H1 (cell line): ENCODE measurements around the gene CCDC33. TPM values are rescaled to one million over a fixed set of nuclear protein-coding genes. Genes with fewer than 3 reads are reported as not detected.

Experiments used
- CTCF ChIA-PET: fragments of 300-600 bp; sonication (Branson Sonifier 250); formaldehyde crosslinking; loops from one replicate; lab custom pipeline; 2021; ENCODE audit not compliant: partially characterized antibody; lab: Charles Lee
- POLR2A ChIA-PET: fragments of 300-600 bp; sonication (Branson Sonifier 250); formaldehyde crosslinking; loops from one replicate; lab custom pipeline; 2021; ENCODE audit warnings: inconsistent platforms; ENCODE audit not compliant: partially characterized antibody; lab: Charles Lee
- DNase-seq, 2 experiments: peaks; one replicate each; pipeline versions ENCODE4 v3.0.0 to v3.0.0-alpha.2; 2010 to 2022; ENCODE audit warnings: low spot score in 2 of 2, low read depth in 1 of 2, mixed read lengths in 1 of 2
- FAIRE-seq: peaks from 2 replicates; lab custom pipeline; 2011; peaks lifted over from hg19 to GRCh38; lab: Jason Lieb, UNC
- H2AFZ ChIP-seq: 2 replicates; pipeline ENCODE4 v1.8.1; 2012; ENCODE audit warnings: low read length, inconsistent platforms
- H2AK5ac ChIP-seq: 2 replicates; pipeline ENCODE4 v1.6.1; 2013; ENCODE audit warnings: low read depth, low read length
- H2BK120ac ChIP-seq: replicated peaks from 2 replicates; pipeline ENCODE3; 2013; ENCODE audit warnings: low read depth, low read length, inconsistent platforms
- H2BK12ac ChIP-seq: 2 replicates; pipeline ENCODE4 v1.6.1; 2013; ENCODE audit warnings: low read depth, low read length
- H2BK15ac ChIP-seq: 2 replicates; pipeline ENCODE4 v1.6.1; 2013; ENCODE audit warnings: low read length
- H2BK20ac ChIP-seq: 2 replicates; pipeline ENCODE4 v1.6.1; 2013; ENCODE audit warnings: low read length
- H2BK5ac ChIP-seq: 2 replicates; pipeline ENCODE4 v1.6.1; 2013; ENCODE audit warnings: low read depth, low read length
- H3K14ac ChIP-seq: 2 replicates; pipeline ENCODE4 v1.6.1; 2013; ENCODE audit warnings: inconsistent platforms; ENCODE audit not compliant: insufficient read length
- H3K18ac ChIP-seq: 2 replicates; pipeline ENCODE4 v1.6.1; 2013; ENCODE audit warnings: low read length; ENCODE audit errors: extremely low read depth
- H3K23ac ChIP-seq: 2 replicates; pipeline ENCODE4 v1.6.1; 2013; ENCODE audit warnings: inconsistent platforms; ENCODE audit not compliant: insufficient read length
- H3K23me2 ChIP-seq: 2 replicates; pipeline ENCODE4 v1.6.1; 2013; ENCODE audit warnings: low read depth, low read length
- H3K27ac ChIP-seq: 2 replicates; pipeline ENCODE4 v1.6.1; 2011; ENCODE audit warnings: low read depth, low read length, inconsistent platforms
- H3K27me3 ChIP-seq, 4 experiments: replicated peaks in 1 of 4; 1 replicate in 1 of 4; 2 replicates in 3 of 4; pipeline versions ENCODE4 v1.6.1 to v1.8.1; 2011 to 2013; ENCODE audit warnings: low read length in 3 of 4, mild to moderate bottlenecking in 3 of 4, inconsistent platforms in 2 of 4, mixed read lengths in 2 of 4, moderate library complexity in 1 of 4; ENCODE audit not compliant: control insufficient read depth in 3 of 4, insufficient read depth in 3 of 4; ENCODE audit errors: extremely low read depth in 1 of 4
- H3K36me3 ChIP-seq, 4 experiments: 2 replicates each; pipeline versions ENCODE4 v1.6.1 to v1.8.1; 2011 to 2013; ENCODE audit warnings: mild to moderate bottlenecking in 4 of 4, low read length in 3 of 4, moderate library complexity in 2 of 4, control low read depth in 1 of 4, inconsistent platforms in 1 of 4; ENCODE audit not compliant: insufficient read depth in 4 of 4, control insufficient read depth in 2 of 4
- H3K4ac ChIP-seq: replicated peaks from 2 replicates; pipeline ENCODE3; 2013; ENCODE audit warnings: low read length, low read depth, mixed read lengths, inconsistent platforms; ENCODE audit not compliant: insufficient read length
- H3K4me1 ChIP-seq, 4 experiments: replicated peaks in 1 of 4; 1 replicate in 1 of 4; 2 replicates in 3 of 4; pipeline versions ENCODE4 v1.6.1 to v1.8.1; 2011 to 2013; ENCODE audit warnings: low read length in 3 of 4, inconsistent platforms in 2 of 4, mixed read lengths in 1 of 4; ENCODE audit not compliant: insufficient read depth in 4 of 4, control insufficient read depth in 3 of 4
- H3K4me2 ChIP-seq, 2 experiments: 2 replicates each; pipeline versions ENCODE4 v1.6.1 to v1.8.1; 2011 to 2013; ENCODE audit warnings: low read depth in 2 of 2, low read length in 2 of 2, control low read depth in 1 of 2, inconsistent platforms in 1 of 2, mild to moderate bottlenecking in 1 of 2; ENCODE audit not compliant: insufficient read depth in 1 of 2
- H3K4me3 ChIP-seq, 4 experiments: fragments of 200-600, 300-600 bp in 1 of 4; sonication (generic), shearing (Covaris generic), sonication (Bioruptor Twin) in 1 of 4; 2 replicates each; pipeline versions ENCODE4 v1.5.1 to v1.8.1; 2011 to 2016; ENCODE audit warnings: low read length in 4 of 4, low read depth in 3 of 4, control low read depth in 2 of 4, inconsistent platforms in 2 of 4, mild to moderate bottlenecking in 2 of 4, mixed read lengths in 1 of 4, moderate library complexity in 1 of 4; ENCODE audit not compliant: insufficient read depth in 2 of 4; ENCODE audit errors: extremely low read depth in 1 of 4
- H3K56ac ChIP-seq: replicated peaks from 2 replicates; pipeline ENCODE3; 2013; ENCODE audit warnings: low read depth, mild to moderate bottlenecking, mixed read lengths, low read length, inconsistent platforms; ENCODE audit not compliant: insufficient read length
- H3K79me1 ChIP-seq: 2 replicates; pipeline ENCODE4 v1.6.1; 2013; ENCODE audit warnings: low read depth, low read length, control low read depth
- H3K79me2 ChIP-seq, 2 experiments: 2 replicates each; pipeline versions ENCODE4 v1.6.1 to v1.8.1; 2012 to 2013; ENCODE audit warnings: low read length in 2 of 2, mild to moderate bottlenecking in 2 of 2, inconsistent platforms in 1 of 2; ENCODE audit not compliant: insufficient read depth in 2 of 2, control insufficient read depth in 1 of 2
- H3K9ac ChIP-seq, 4 experiments: replicated peaks in 1 of 4; 1 replicate in 1 of 4; 2 replicates in 3 of 4; pipeline versions ENCODE4 v1.6.1 to v1.8.1; 2011 to 2013; ENCODE audit warnings: low read depth in 3 of 4, low read length in 3 of 4, control low read depth in 2 of 4, mild to moderate bottlenecking in 2 of 4, moderate library complexity in 2 of 4, inconsistent platforms in 1 of 4; ENCODE audit errors: extremely low read depth in 1 of 4
- H3K9me3 ChIP-seq, 2 experiments: 2 replicates each; pipeline versions ENCODE4 v1.6.1 to v1.8.1; 2012 to 2013; ENCODE audit warnings: mild to moderate bottlenecking in 2 of 2, moderate library complexity in 2 of 2, control low read depth in 1 of 2, inconsistent platforms in 1 of 2, low read depth in 1 of 2, low read length in 1 of 2, mixed read lengths in 1 of 2; ENCODE audit not compliant: insufficient read depth in 2 of 2
- H4K20me1 ChIP-seq, 2 experiments: replicated peaks in 1 of 2; 2 replicates each; pipeline versions ENCODE3 to v1.8.1; 2011 to 2013; ENCODE audit warnings: inconsistent platforms in 2 of 2, low read length in 2 of 2, mild to moderate bottlenecking in 1 of 2; ENCODE audit not compliant: insufficient read depth in 2 of 2, control insufficient read depth in 1 of 2
- H4K5ac ChIP-seq: 2 replicates; pipeline ENCODE4 v1.6.1; 2013; ENCODE audit warnings: low read length, low read depth, mixed read lengths, inconsistent platforms; ENCODE audit not compliant: insufficient read length
- H4K8ac ChIP-seq: 2 replicates; pipeline ENCODE4 v1.8.0; 2013; ENCODE audit warnings: mild to moderate bottlenecking, moderate library complexity, low read length, inconsistent platforms; ENCODE audit not compliant: insufficient read depth; ENCODE audit errors: extremely low read depth
- H4K91ac ChIP-seq: replicated peaks from 2 replicates; pipeline ENCODE3; 2013; ENCODE audit warnings: low read length, mixed read lengths, inconsistent platforms; ENCODE audit not compliant: insufficient read length
- MAFK ChIP-seq: IDR thresholded peaks from 2 replicates; pipeline ENCODE4 v1.6.1; 2012; ENCODE audit warnings: low read depth, mild to moderate bottlenecking, improper control_type of control experiment, low read length
- WGBS, 2 experiments: shearing (Covaris generic) in 1 of 2; methylation state at CpG; one replicate each; pipeline versions ENCODE4 v1.1.6 to v1.1.7; 2013 to 2015; ENCODE audit warnings: low lambda C conversion rate in 2 of 2, mixed read lengths in 2 of 2, inconsistent platforms in 1 of 2, low coverage in 1 of 2, missing lambda C conversion rate in 1 of 2; ENCODE audit not compliant: insufficient replicate concordance in 2 of 2, insufficient coverage in 1 of 2, insufficient read length in 1 of 2; ENCODE audit errors: extremely low coverage in 1 of 2, missing lambda C conversion rate in 1 of 2; 5-methylcytosine and 5-hydroxymethylcytosine counted together
- polyA plus RNA-seq, 7 experiments: library from polyadenylated mRNA; depleted of rRNA in 3 of 7; stranded (reverse) in 5 of 7; unstranded in 2 of 7; fragments of >200 nt in 5 of 7; fragments of 200-250 nt in 2 of 7; gene quantifications; 1 replicate in 5 of 7; 2 replicates in 1 of 7; 4 replicates in 1 of 7; pipeline versions ENCODE4 v1.2.1 to v1.2.3, GENCODE V29; 2011 to 2013; ENCODE audit warnings: missing spikeins in 2 of 7, mixed read lengths in 2 of 7
- total RNA-seq: library from RNA; stranded (reverse); fragmentation: NEBNext Ultra II Directional; extraction: Animal tissue kit (Norgen Biotek cat#: 25700); gene quantifications from 2 replicates; pipeline ENCODE4 v1.2.1, GENCODE V29; 2021

Gene CCDC33
- total and polyA plus RNA-seq, 2 of the 8 experiments (the other 6 are each of a cell fraction or from before 2014, with no cell fraction given) = 2.0 to 2.7 TPM

GRCh38 chr15:74231475-74231874 lies 4.7 kb upstream of the CCDC33 start:
- FAIRE-seq = no peak
- H4K91ac ChIP-seq = no peak overlapping the region
- no peak for DNase-seq
- H3K27me3 ChIP-seq = peaks cover 2 to 31% (median 17%) of the 10 kb centered on the region in 4 experiments
- H3K9me3 ChIP-seq = no peaks in the 10 kb centered on the region
- H3K4me3 ChIP-seq = no peak overlapping the region
- H3K79me1 ChIP-seq = no peaks in the 10 kb centered on the region
- H3K4ac ChIP-seq = no peak overlapping the region
- no peak overlapping the region for H2BK12ac ChIP-seq
- 92% methylated on average over 10 of the region's 10 CpGs; no CpG with 5 or more reads in 1 of the 2 experiments for WGBS, 2 experiments
- H2AK5ac ChIP-seq = no peak overlapping the region; the same call in 1 of the 2 replicates
- no peaks in the 10 kb centered on the region for H3K79me2 ChIP-seq
- H3K27ac ChIP-seq = no peak overlapping the region
- no peak overlapping the region for H3K9ac ChIP-seq
- no peaks in the 10 kb centered on the region for H3K36me3 ChIP-seq
- CTCF ChIA-PET = interaction anchor here (1.0 to 3.8 kb wide), 5 partner anchors 11 to 90 kb away, joined by 3 to 9 read pairs (median 4); no protein-coding TSS in a partner anchor
- H2BK20ac ChIP-seq = no peak overlapping the region
- no peak for TF ChIP-seq MAFK
- TF ChIP-seq, all 59 proteins: peak for 0
- Histone ChIP-seq H3K56ac (no peak overlapping the region), H3K4me2 (no peak overlapping the region), H3K14ac (no peak overlapping the region), H2BK5ac (no peak overlapping the region), H2BK15ac (no peak overlapping the region), H3K18ac (no peak overlapping the region; the same call in 1 of the 2 replicates), H3K4me1 (peaks cover 2 to 20% (median 9%) of the 10 kb centered on the region in 4 experiments), H4K20me1 (no peaks in the 10 kb centered on the region), H2BK120ac (no peak overlapping the region), H2AFZ (no peak overlapping the region), H4K8ac (no peak overlapping the region), H3K23me2 (0 out of 2 replicates have a peak, but pooled peaks cover 2% of the 10 kb centered on the region), H3K23ac (no peak overlapping the region), H4K5ac (no peak overlapping the region)
- POLR2A ChIA-PET = interaction anchor here (1.0 to 3.0 kb wide), 3 partner anchors 10 to 28 kb away, joined by 3 to 11 read pairs (median 5); no protein-coding TSS in a partner anchor
